ENCODE data around the gene LRIT2.

DNA sequence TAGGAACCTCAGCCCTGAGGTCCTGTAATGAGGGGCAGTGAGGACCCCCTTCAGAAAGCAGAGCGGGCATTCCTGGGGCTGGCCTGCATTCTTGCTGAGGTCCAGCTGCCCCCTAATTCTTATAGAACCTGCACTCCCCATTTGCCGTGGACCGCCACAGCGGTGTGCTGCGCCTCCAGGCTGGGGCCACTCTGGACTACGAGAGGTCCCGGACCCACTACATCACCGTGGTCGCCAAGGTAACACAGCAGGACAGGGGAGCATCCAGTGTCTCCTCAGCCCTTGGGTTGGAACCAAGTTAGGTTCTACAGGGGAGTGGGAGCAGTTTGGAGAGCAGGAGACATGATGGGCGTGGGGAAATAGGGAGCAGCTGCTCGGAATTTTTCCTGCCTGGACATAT, 23.7 kb downstream of the LRIT2 start:
- TF ChIP-seq CTCF (conservative IDR thresholded peaks at IDR 0.05), result no peak
- no peak for TF ChIP-seq EZH2 (IDR thresholded peaks at IDR 0.05; ENCODE audit: low read depth)

Data from PC-9 (cell line).